Stomach (tissue), 9 donors: ENCODE data around the gene ADORA2B. TPM values are rescaled to one million over a fixed set of nuclear protein-coding genes. Genes with fewer than 3 reads are reported as not detected.

Experiments
- DNase-seq, 2 donors: peaks; one replicate each; pipeline versions ENCODE4 v3.0.0 to v3.0.0-alpha.2; 2013 to 2019
- H3K27ac ChIP-seq, 5 donors: fragments of 200-600 bp in 4 of 5; sonication (generic) in 4 of 5; one replicate each; pipeline ENCODE4 v1.5.1; 2013 to 2019; ENCODE audit warnings: mild to moderate bottlenecking in 1 of 5, moderate library complexity in 1 of 5
- H3K27me3 ChIP-seq, 3 donors: fragments of 200-600 bp; sonication (generic); one replicate each; pipeline ENCODE4 v1.5.1; 2017 to 2019; ENCODE audit warnings: mixed run types in 1 of 3
- H3K36me3 ChIP-seq, 4 donors: fragments of 200-600 bp; sonication (generic); 1 replicate in 3 of 4; 2 replicates in 1 of 4; pipeline ENCODE4 v1.5.1; 2016 to 2019
- H3K4me1 ChIP-seq, 4 donors: fragments of 200-600 bp; sonication (generic); one replicate each; pipeline ENCODE4 v1.5.1; 2016 to 2019
- H3K4me3 ChIP-seq, 4 donors: fragments of 200-600 bp; sonication (generic) in 3 of 4; one replicate each; pipeline ENCODE4 v1.5.1; 2016 to 2019; ENCODE audit warnings: mild to moderate bottlenecking in 1 of 4
- H3K9me3 ChIP-seq, 4 donors: fragments of 200-600 bp; sonication (generic); one replicate each; pipeline ENCODE4 v1.5.1; 2016 to 2019
- CTCF ChIP-seq, 7 experiments: fragments of 450-650 bp in 4 of 7; fragments of 200-600 bp in 3 of 7; sonication (generic) in 3 of 7; IDR thresholded peaks; one replicate each; pipeline ENCODE4 v1.5.1; 2016 to 2019; ENCODE audit warnings: antibody characterized with exemption in 7 of 7, control low read depth in 2 of 7, mild to moderate bottlenecking in 1 of 7
- EP300 ChIP-seq: sonication (generic); formaldehyde crosslinking; IDR thresholded peaks from one replicate; pipeline ENCODE4 v1.6.1; 2017; ENCODE audit warnings: antibody characterized with exemption
- POLR2A ChIP-seq, 4 donors: fragments of 450-650 bp; IDR thresholded peaks; one replicate each; pipeline ENCODE4 v1.6.1; 2016; ENCODE audit warnings: antibody characterized with exemption in 4 of 4, control low read depth in 2 of 4, mild to moderate bottlenecking in 1 of 4, moderate library complexity in 1 of 4
- POLR2AphosphoS5 ChIP-seq, 3 donors: sonication (generic); formaldehyde crosslinking; IDR thresholded peaks; one replicate each; pipeline ENCODE4 v1.6.1; 2016; ENCODE audit warnings: antibody characterized with exemption in 3 of 3
- WGBS, 5 donors: extraction: QIAGEN DNeasy Blood & Tissue Kit in 3 of 5; methylation state at CpG; one replicate each; pipeline versions ENCODE4 v1.1.5 to v1.1.7; 2013 to 2018; 5-methylcytosine and 5-hydroxymethylcytosine counted together
- intact Hi-C: fragments of 100-400 bp; cut with DNase I; formaldehyde crosslinking; loops from one replicate; pipeline ENCODE4 v1.15.1; 2023; ENCODE audit warnings: low total_unique reads
- polyA plus RNA-seq, 3 donors: library from polyadenylated mRNA; stranded (reverse); fragments of 200-250 nt; gene quantifications; one replicate each; pipeline ENCODE4 v1.2.3, GENCODE V29; 2013
- total RNA-seq, 5 donors: library from RNA; depleted of rRNA; stranded (reverse); fragments of >200 nt; gene quantifications; one replicate each; pipeline versions ENCODE4 v1.1.0 to v1.2.3, GENCODE V29; 2014 to 2016
- donor health status: healthy with polysubstance abuse.
- donor health status: Bipolar disorder and iron deficiency.
- donor health status: healthy.

The ADORA2B gene
- total and polyA plus RNA-seq, 8 donors: 0.25 to 18.8 (median 2.1) TPM; not detected in 2

GRCh38 chr17:15947976-15948752, 3.2 kb downstream of the ADORA2B start:
- Histone ChIP-seq H3K9me3 (no peaks in the 10 kb centered on the region), H3K4me1 (peaks cover 23 to 42% (median 28%) of the 10 kb centered on the region in 4 donors), H3K27me3 (peaks cover 0 to 28% (median 22%) of the 10 kb centered on the region in 3 donors), H3K27ac (no peak overlapping the region), H3K36me3 (no peaks in the 10 kb centered on the region), H3K4me3 (no peak overlapping the region)
- TF ChIP-seq POLR2AphosphoS5 (IDR thresholded peaks at IDR 0.05) (no peak), EP300 (no peak), POLR2A (IDR thresholded peaks at IDR 0.05) (no peak), CTCF (IDR thresholded peaks at IDR 0.05) (no peak)
- no peak for DNase-seq
- intact Hi-C loops: no loop called here
- 81 to 93% (median 92%) methylated on average over 8 to 15 of the region's 16 CpGs for WGBS, 5 donors

GRCh38 chr17:15951368-15952047, 6.6 kb downstream of the ADORA2B start:
- H3K9me3 ChIP-seq: no peaks in the 10 kb centered on the region
- no peaks in the 10 kb centered on the region for H3K27me3 ChIP-seq
- no peak overlapping the region for H3K4me3 ChIP-seq
- WGBS, 5 donors: 94 to 100% (median 95%) methylated on average over 2 to 6 of the region's 6 CpGs
- intact Hi-C loops: no loop called here
- no peak overlapping the region for H3K27ac ChIP-seq
- H3K4me1 ChIP-seq: peaks cover 0 to 15% (median 3%) of the 10 kb centered on the region in 4 donors
- TF ChIP-seq CTCF (IDR thresholded peaks at IDR 0.05) (no peak), POLR2A (IDR thresholded peaks at IDR 0.05) (no peak), POLR2AphosphoS5 (IDR thresholded peaks at IDR 0.05) (no peak), EP300 (no peak)
- no peak for DNase-seq
- no peaks in the 10 kb centered on the region for H3K36me3 ChIP-seq

- Histone ChIP-seq H3K27ac (no peak overlapping the region), H3K4me1 (peaks cover 0 to 9% (median 3%) of the 10 kb centered on the region in 4 donors), H3K4me3 (no peak overlapping the region), H3K27me3 (no peaks in the 10 kb centered on the region), H3K36me3 (no peaks in the 10 kb centered on the region), H3K9me3 (no peaks in the 10 kb centered on the region)
- DNase-seq: no peak
- no peak for TF ChIP-seq POLR2AphosphoS5 (IDR thresholded peaks at IDR 0.05)
- no peak for TF ChIP-seq CTCF (IDR thresholded peaks at IDR 0.05)
- no peak for TF ChIP-seq POLR2A (IDR thresholded peaks at IDR 0.05)
- no peak for TF ChIP-seq EP300
- intact Hi-C loops: no loop called here
- 33 to 65% (median 46%) methylated on average over 7 of the region's 7 CpGs for WGBS, 5 donors
Measured at GRCh38 chr17:15952048-15952532, 7.2 kb downstream of the ADORA2B start.

- intact Hi-C loops: no loop called here
- WGBS, 5 donors: 80 to 84% (median 82%) methylated on average over 21 to 22 of the region's 22 CpGs
- no peak for DNase-seq
- TF ChIP-seq POLR2AphosphoS5 (IDR thresholded peaks at IDR 0.05) (no peak), POLR2A (IDR thresholded peaks at IDR 0.05) (no peak), CTCF (IDR thresholded peaks at IDR 0.05) (no peak), EP300 (no peak)
- Histone ChIP-seq H3K27ac (no peak overlapping the region), H3K4me1 (no peaks in the 10 kb centered on the region), H3K9me3 (no peaks in the 10 kb centered on the region), H3K36me3 (no peaks in the 10 kb centered on the region), H3K27me3 (no peaks in the 10 kb centered on the region), H3K4me3 (no peak overlapping the region)
Measured at GRCh38 chr17:15952916-15953790, 8.2 kb downstream of the ADORA2B start.
